ENCODE data around the gene CRACR2A. TPM values are rescaled to one million over a fixed set of nuclear protein-coding genes. Genes with fewer than 3 reads are reported as not detected.
A peak's percentile ranks its signal among the peaks of the same experiment; 100 is the strongest.

CRACR2A gene
- total and polyA plus RNA-seq, 10 of the 15 experiments (the other 5 are each of a cell fraction or from before 2014, with no cell fraction given) = 2.1 to 18.0 (median 13.2) TPM

- ChIA-PET SMC1A (ENCODE audit: uncharacterized antibody, unreplicated experiment) (interaction anchor here (1.3 to 1.5 kb wide), 2 partner anchors 15 to 44 kb away, joined by 3 to 4 read pairs; no protein-coding TSS in a partner anchor), RAD21 (ENCODE audit: unreplicated experiment) (no interaction called here), CTCF (interaction anchor here (0.8 to 1.9 kb wide), 4 partner anchors 10 to 444 kb away, joined by 3 to 7 read pairs (median 4); partner anchors contain the start of gene CRACR2A), POLR2A (interaction anchor here (1.0 kb wide), 1 partner anchor 27 kb away, joined by 3 read pairs; no protein-coding TSS in a partner anchor)
- Histone ChIP-seq H3K79me2 (ENCODE audit: control insufficient read depth, insufficient read depth, low read length) (peaks cover 2% of the 10 kb centered on the region; the same call in 1 of the 2 replicates), H2AFZ (ENCODE audit: control insufficient read depth, low read depth, low read length) (no peak overlapping the region), H3K4me3 (no peak overlapping the region), H3K4me1 (ENCODE audit: control insufficient read depth, insufficient read depth, low read length) (no peaks in the 10 kb centered on the region), H3K4me2 (ENCODE audit: control insufficient read depth, insufficient read depth) (peak overlapping the region; percentile 34), H3K9ac (ENCODE audit: control insufficient read depth, insufficient read depth, low read length) (no peak overlapping the region), H3K27ac (ENCODE audit: control insufficient read depth, insufficient read depth) (no peak overlapping the region), H3K27me3 (replicated peaks in 1 of 2; ENCODE audit: control insufficient read depth in 2 of 2, insufficient read depth in 2 of 2, low read length in 1 of 2) (no peaks in the 10 kb centered on the region), H3K9me3 (replicated peaks; ENCODE audit: control insufficient read depth, insufficient read depth, low read length) (peaks cover 8% of the 10 kb centered on the region), H3K36me3 (ENCODE audit: control insufficient read depth in 2 of 2, insufficient read depth in 2 of 2, low read length in 1 of 2) (peaks cover 0 to 10% of the 10 kb centered on the region in 2 experiments; a peak in 2 of 4 replicates), H4K20me1 (ENCODE audit: control insufficient read depth, insufficient read depth) (no peaks in the 10 kb centered on the region)
- peak; percentile 44; the same call in 1 of the 2 replicates for TF ChIP-seq IRF4 (IDR thresholded peaks at IDR 0.05; ENCODE audit: low read depth, low read length)
- peak; percentile 31; the same call in 1 of the 2 replicates for TF ChIP-seq JUNB (IDR thresholded peaks at IDR 0.05)
- TF ChIP-seq SMARCA5 (IDR thresholded peaks at IDR 0.05) = no peak
- TF ChIP-seq RUNX3 (IDR thresholded peaks at IDR 0.05; ENCODE audit: low read length) = peak; percentile 79
- TF ChIP-seq, protein P1, sequence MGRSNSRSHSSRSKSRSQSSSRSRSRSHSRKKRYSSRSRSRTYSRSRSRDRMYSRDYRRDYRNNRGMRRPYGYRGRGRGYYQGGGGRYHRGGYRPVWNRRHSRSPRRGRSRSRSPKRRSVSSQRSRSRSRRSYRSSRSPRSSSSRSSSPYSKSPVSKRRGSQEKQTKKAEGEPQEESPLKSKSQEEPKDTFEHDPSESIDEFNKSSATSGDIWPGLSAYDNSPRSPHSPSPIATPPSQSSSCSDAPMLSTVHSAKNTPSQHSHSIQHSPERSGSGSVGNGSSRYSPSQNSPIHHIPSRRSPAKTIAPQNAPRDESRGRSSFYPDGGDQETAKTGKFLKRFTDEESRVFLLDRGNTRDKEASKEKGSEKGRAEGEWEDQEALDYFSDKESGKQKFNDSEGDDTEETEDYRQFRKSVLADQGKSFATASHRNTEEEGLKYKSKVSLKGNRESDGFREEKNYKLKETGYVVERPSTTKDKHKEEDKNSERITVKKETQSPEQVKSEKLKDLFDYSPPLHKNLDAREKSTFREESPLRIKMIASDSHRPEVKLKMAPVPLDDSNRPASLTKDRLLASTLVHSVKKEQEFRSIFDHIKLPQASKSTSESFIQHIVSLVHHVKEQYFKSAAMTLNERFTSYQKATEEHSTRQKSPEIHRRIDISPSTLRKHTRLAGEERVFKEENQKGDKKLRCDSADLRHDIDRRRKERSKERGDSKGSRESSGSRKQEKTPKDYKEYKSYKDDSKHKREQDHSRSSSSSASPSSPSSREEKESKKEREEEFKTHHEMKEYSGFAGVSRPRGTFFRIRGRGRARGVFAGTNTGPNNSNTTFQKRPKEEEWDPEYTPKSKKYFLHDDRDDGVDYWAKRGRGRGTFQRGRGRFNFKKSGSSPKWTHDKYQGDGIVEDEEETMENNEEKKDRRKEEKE (IDR thresholded peaks at IDR 0.05) = no peak
- no peak for TF ChIP-seq STAT1 (conservative IDR thresholded peaks at IDR 0.05)
- TF ChIP-seq, protein P2, sequence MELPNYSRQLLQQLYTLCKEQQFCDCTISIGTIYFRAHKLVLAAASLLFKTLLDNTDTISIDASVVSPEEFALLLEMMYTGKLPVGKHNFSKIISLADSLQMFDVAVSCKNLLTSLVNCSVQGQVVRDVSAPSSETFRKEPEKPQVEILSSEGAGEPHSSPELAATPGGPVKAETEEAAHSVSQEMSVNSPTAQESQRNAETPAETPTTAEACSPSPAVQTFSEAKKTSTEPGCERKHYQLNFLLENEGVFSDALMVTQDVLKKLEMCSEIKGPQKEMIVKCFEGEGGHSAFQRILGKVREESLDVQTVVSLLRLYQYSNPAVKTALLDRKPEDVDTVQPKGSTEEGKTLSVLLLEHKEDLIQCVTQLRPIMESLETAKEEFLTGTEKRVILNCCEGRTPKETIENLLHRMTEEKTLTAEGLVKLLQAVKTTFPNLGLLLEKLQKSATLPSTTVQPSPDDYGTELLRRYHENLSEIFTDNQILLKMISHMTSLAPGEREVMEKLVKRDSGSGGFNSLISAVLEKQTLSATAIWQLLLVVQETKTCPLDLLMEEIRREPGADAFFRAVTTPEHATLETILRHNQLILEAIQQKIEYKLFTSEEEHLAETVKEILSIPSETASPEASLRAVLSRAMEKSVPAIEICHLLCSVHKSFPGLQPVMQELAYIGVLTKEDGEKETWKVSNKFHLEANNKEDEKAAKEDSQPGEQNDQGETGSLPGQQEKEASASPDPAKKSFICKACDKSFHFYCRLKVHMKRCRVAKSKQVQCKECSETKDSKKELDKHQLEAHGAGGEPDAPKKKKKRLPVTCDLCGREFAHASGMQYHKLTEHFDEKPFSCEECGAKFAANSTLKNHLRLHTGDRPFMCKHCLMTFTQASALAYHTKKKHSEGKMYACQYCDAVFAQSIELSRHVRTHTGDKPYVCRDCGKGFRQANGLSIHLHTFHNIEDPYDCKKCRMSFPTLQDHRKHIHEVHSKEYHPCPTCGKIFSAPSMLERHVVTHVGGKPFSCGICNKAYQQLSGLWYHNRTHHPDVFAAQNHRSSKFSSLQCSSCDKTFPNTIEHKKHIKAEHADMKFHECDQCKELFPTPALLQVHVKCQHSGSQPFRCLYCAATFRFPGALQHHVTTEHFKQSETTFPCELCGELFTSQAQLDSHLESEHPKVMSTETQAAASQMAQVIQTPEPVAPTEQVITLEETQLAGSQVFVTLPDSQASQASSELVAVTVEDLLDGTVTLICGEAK (IDR thresholded peaks at IDR 0.05; ENCODE audit: borderline replicate concordance) = no peak
- TF ChIP-seq PAX8 (IDR thresholded peaks at IDR 0.05) = no peak
- no peak for TF ChIP-seq CHD4 (IDR thresholded peaks at IDR 0.05)
- no peak for TF ChIP-seq ZBED1 (IDR thresholded peaks at IDR 0.05; ENCODE audit: borderline replicate concordance)
- TF ChIP-seq BHLHE40 (IDR thresholded peaks at IDR 0.05; ENCODE audit: borderline replicate concordance in 1 of 2, low read depth in 2 of 2, low read length in 1 of 2) = 0 out of 4 replicates have a peak, but pooled peaks of 1 of the 2 experiments have one; percentile 24
- no peak for TF ChIP-seq RB1 (IDR thresholded peaks at IDR 0.05; ENCODE audit: borderline replicate concordance)
- TF ChIP-seq EED (IDR thresholded peaks at IDR 0.05; ENCODE audit: low read depth) = no peak
- peak; percentile 39 for DNase-seq (ENCODE audit: low read depth, low spot score)
- ATAC-seq = no peak; the same call in 2 of the 3 replicates
- BruUV-seq (replicated peaks) = no TSS peak
- intact Hi-C loops (cut with micrococcal nuclease; ENCODE audit: unreplicated experiment) (no loop called here), in situ Hi-C loops (cut with MboI) (no loop called here)
- 38% methylated on average over 6 of the region's 6 CpGs for WGBS (ENCODE audit: insufficient coverage, insufficient replicate concordance, low lambda C conversion rate, missing lambda C conversion rate)
- peak; percentile 7 for FAIRE-seq
Measured at GRCh38 chr12:3743803-3744202, 9.1 kb downstream of the CRACR2A start.

Data from GM12878 (cell line).